CD4-positive, alpha-beta T cell (primary cell): ENCODE measurements around the gene SCARF1. TPM values are rescaled to one million over a fixed set of nuclear protein-coding genes. Genes with fewer than 3 reads are reported as not detected.

Source experiments
- ATAC-seq: fragments of 200-7000 bp; cut with Tn5 transposase; one replicate; pipeline ENCODE4 v1.10.0; 2022; ENCODE audit warnings: mild to moderate bottlenecking; ENCODE audit not compliant: poor library complexity
- CTCF ChIA-PET: fragments of 350-600 bp; sonication (Branson Sonifier 250); formaldehyde crosslinking; loops from one replicate; lab custom pipeline; 2021; ENCODE audit warnings: antibody characterized with exemption, inconsistent platforms; lab: Charles Lee
- POLR2A ChIA-PET: fragments of 350-600 bp; sonication (Branson Sonifier 250); formaldehyde crosslinking; loops from one replicate; lab custom pipeline; 2021; ENCODE audit warnings: antibody characterized with exemption, inconsistent platforms; lab: Charles Lee
- DNase-seq, 14 experiments: peaks; one replicate each; pipeline ENCODE4 v3.0.0-alpha.2; 2013 to 2020; ENCODE audit warnings: mixed read lengths in 2 of 14
- H3K27ac ChIP-seq, 2 donors: one replicate each; pipeline versions ENCODE4 v1.5.1 to v1.7.0; 2013; ENCODE audit warnings: low read length in 2 of 2, low read depth in 1 of 2, mild to moderate bottlenecking in 1 of 2
- H3K27me3 ChIP-seq, 2 experiments: 1 replicate in 1 of 2; 2 replicates in 1 of 2; pipeline versions ENCODE4 v1.6.1 to v1.7.0; 2013; ENCODE audit warnings: low read length in 2 of 2, control low read depth in 1 of 2, mild to moderate bottlenecking in 1 of 2, moderate library complexity in 1 of 2; ENCODE audit not compliant: insufficient read depth in 2 of 2, control insufficient read depth in 1 of 2
- H3K36me3 ChIP-seq: one replicate; pipeline ENCODE4 v1.6.1; 2013; ENCODE audit warnings: low read length, control low read depth; ENCODE audit not compliant: insufficient read depth
- H3K4me1 ChIP-seq: one replicate; pipeline ENCODE4 v1.6.1; 2013; ENCODE audit warnings: low read length, control low read depth; ENCODE audit not compliant: insufficient read depth
- H3K4me3 ChIP-seq: one replicate; pipeline ENCODE4 v1.5.1; 2013; ENCODE audit warnings: mild to moderate bottlenecking, low read length, moderate library complexity
- H3K9me3 ChIP-seq, 2 experiments: 1 replicate in 1 of 2; 2 replicates in 1 of 2; pipeline versions ENCODE4 v1.6.1 to v1.7.0; 2013; ENCODE audit warnings: low read length in 2 of 2, mild to moderate bottlenecking in 2 of 2, control low read depth in 1 of 2, moderate library complexity in 1 of 2; ENCODE audit not compliant: control insufficient read depth in 1 of 2, insufficient read depth in 1 of 2
- H3K27ac Mint-ChIP-seq: one replicate; pipeline ENCODE4 v1.8.0; 2020; ENCODE audit warnings: mixed read lengths
- H3K27me3 Mint-ChIP-seq: one replicate; pipeline ENCODE4 v1.8.0; 2021; ENCODE audit warnings: mixed read lengths
- H3K36me3 Mint-ChIP-seq: one replicate; pipeline ENCODE4 v1.8.0; 2021; ENCODE audit warnings: low read depth, mixed read lengths
- H3K4me1 Mint-ChIP-seq: one replicate; pipeline ENCODE4 v1.8.0; 2021; ENCODE audit warnings: low read depth, mixed read lengths
- H3K4me3 Mint-ChIP-seq: one replicate; pipeline ENCODE4 v1.8.0; 2020; ENCODE audit warnings: mild to moderate bottlenecking, mixed read lengths
- H3K9me3 Mint-ChIP-seq: one replicate; pipeline ENCODE4 v1.8.0; 2020; ENCODE audit warnings: mixed read lengths
- CTCF ChIP-seq: fragments of 200-600 bp; IDR thresholded peaks from one replicate; pipeline ENCODE4 v1.8.0; 2022; ENCODE audit warnings: antibody characterized with exemption, mild to moderate bottlenecking
- intact Hi-C, 2 experiments: fragments of 100-400 bp; cut with DNase I in 1 of 2; cut with micrococcal nuclease in 1 of 2; formaldehyde crosslinking; loops; one replicate each; pipeline versions ENCODE4 v1.15.1 to v1.9.0; 2023 to 2025; cut with DNase I, micrococcal nuclease
- total RNA-seq, 174 experiments: library from RNA in 2 of 174; stranded (reverse) in 2 of 174; gene quantifications; one replicate each; pipeline ENCODE4 v1.2.3 and lab custom pipeline; 2021 to 2026

The SCARF1 gene
- total RNA-seq, 2 experiments from 2014 or later, result 0.41 to 0.45 TPM

GRCh38 chr17:1590029-1590746 is 55.3 kb downstream of the SCARF1 start:
- Histone ChIP-seq H3K4me1 (peaks cover 4% of the 10 kb centered on the region), H3K27ac (no peak overlapping the region), H3K9me3 (no peaks in the 10 kb centered on the region), H3K4me3 (no peak overlapping the region), H3K36me3 (no peaks in the 10 kb centered on the region), H3K27me3 (no peaks in the 10 kb centered on the region)
- Mint-ChIP-seq H3K27me3 (no peaks in the 10 kb centered on the region), H3K4me1 (no peaks in the 10 kb centered on the region), H3K27ac (no peak overlapping the region), H3K36me3 (no peaks in the 10 kb centered on the region), H3K9me3 (no peaks in the 10 kb centered on the region), H3K4me3 (no peak overlapping the region)
- no peak for TF ChIP-seq CTCF
- DNase-seq (peak in 2 of 14 experiments; percentile 57 to 67), ATAC-seq (no peak)
- intact Hi-C loops, result no loop called here
- POLR2A ChIA-PET, result no interaction called here
- CTCF ChIA-PET, result no interaction called here

- Histone ChIP-seq H3K27ac (no peak overlapping the region), H3K9me3 (no peaks in the 10 kb centered on the region), H3K4me3 (no peak overlapping the region), H3K36me3 (no peaks in the 10 kb centered on the region), H3K4me1 (peaks cover 4% of the 10 kb centered on the region), H3K27me3 (no peaks in the 10 kb centered on the region)
- no peak for ATAC-seq
- POLR2A ChIA-PET, result no interaction called here
- peak in 2 of 14 experiments; percentile 56 to 76 for DNase-seq
- TF ChIP-seq CTCF, result no peak
- no peak overlapping the region for H3K4me3 Mint-ChIP-seq
- intact Hi-C loops, result no loop called here
- H3K36me3 Mint-ChIP-seq, result no peaks in the 10 kb centered on the region
- H3K27me3 Mint-ChIP-seq, result no peaks in the 10 kb centered on the region
- CTCF ChIA-PET, result no interaction called here
- H3K27ac Mint-ChIP-seq, result no peak overlapping the region
- no peaks in the 10 kb centered on the region for H3K9me3 Mint-ChIP-seq
- H3K4me1 Mint-ChIP-seq, result no peaks in the 10 kb centered on the region
These were observed 56.5 kb downstream of the SCARF1 start for GRCh38 chr17:1588821-1589585.

GRCh38 chr17:1584167-1584566 is 61.4 kb downstream of the SCARF1 start:
- DNase-seq (no peak), ATAC-seq (no peak)
- Histone ChIP-seq H3K4me1 (no peaks in the 10 kb centered on the region), H3K9me3 (no peaks in the 10 kb centered on the region), H3K4me3 (no peak overlapping the region), H3K36me3 (no peaks in the 10 kb centered on the region), H3K27ac (no peak overlapping the region), H3K27me3 (no peaks in the 10 kb centered on the region)
- POLR2A ChIA-PET, result no interaction called here
- Mint-ChIP-seq H3K36me3 (no peaks in the 10 kb centered on the region), H3K4me3 (no peak overlapping the region), H3K27ac (no peak overlapping the region), H3K27me3 (no peaks in the 10 kb centered on the region), H3K9me3 (no peaks in the 10 kb centered on the region), H3K4me1 (no peaks in the 10 kb centered on the region)
- CTCF ChIA-PET, result no interaction called here
- no peak for TF ChIP-seq CTCF
- intact Hi-C loops, result loop anchor here in 1 of 2 experiments (5.0 kb wide), 1 partner anchor 33 kb away; no protein-coding TSS in a partner anchor

Other genes with a start within 250 kb of the SCARF1 start
- 100 to 1,000 TPM; 116 to 133 TPM for gene YWHAE, start 245.5 kb downstream of the SCARF1 start, total RNA-seq
- gene CRK, start 189.5 kb downstream of the SCARF1 start, total RNA-seq, result 10 to 100 TPM; 13.6 to 14.5 TPM
- 10 to 100 TPM; 21.0 to 24.7 TPM for gene MYO1C, start 153.0 kb downstream of the SCARF1 start, total RNA-seq
- gene INPP5K, start 129.1 kb downstream of the SCARF1 start, total RNA-seq, result 100 to 1,000 TPM; 199 to 207 TPM
- gene PITPNA, start 82.9 kb downstream of the SCARF1 start, total RNA-seq, result 10 to 100 TPM; 24.5 to 29.0 TPM
- gene SLC43A2, start 16.9 kb downstream of the SCARF1 start, total RNA-seq, result 10 to 100 TPM in 1 of 2 experiments, 1 to 10 TPM in 1; 9.0 to 10.2 TPM
- 1 to 10 TPM; 1.3 to 1.5 TPM for gene RILP, start 4.1 kb upstream of the SCARF1 start, total RNA-seq
- 100 to 1,000 TPM; 550 to 572 TPM for gene PRPF8, start 39.1 kb upstream of the SCARF1 start, total RNA-seq
- gene TLCD2, start 64.6 kb upstream of the SCARF1 start, total RNA-seq, result under 1 TPM; 0.19 to 0.34 TPM
- 10 to 100 TPM; 24.8 to 25.0 TPM for gene WDR81, start 79.0 kb upstream of the SCARF1 start, total RNA-seq
- gene SERPINF2, start 97.1 kb upstream of the SCARF1 start, total RNA-seq, result under 1 TPM; 0.49 to 0.59 TPM
- 1 to 10 TPM; 3.0 to 4.8 TPM for gene SERPINF1, start 116.3 kb upstream of the SCARF1 start, total RNA-seq
- 10 to 100 TPM in 1 of 2 experiments, 1 to 10 TPM in 1; 9.3 to 10.6 TPM for gene SMYD4, start 184.2 kb upstream of the SCARF1 start, total RNA-seq
- 10 to 100 TPM; 38.6 to 38.7 TPM for gene RPA1, start 184.3 kb upstream of the SCARF1 start, total RNA-seq